ENCODE results near the gene KIF4A.
A peak's percentile ranks its signal among the peaks of the same experiment; 100 is the strongest.
"Not testable (repeated sequence)": the region's sequence is repeated elsewhere in the genome, so short reads cannot be mapped to it uniquely, and the experiment has no call there.

KIF4A gene

GRCh38 chrX:70289793-70290770 is at the start of gene KIF4A, which contains the start of gene PDZD11:
Gene KIF4A (plus strand): TSS chrX:70290104. CDS start chrX:70290459, 355 bp downstream.
Gene PDZD11 (minus strand): TSS chrX:70289927. CDS start chrX:70289341, 586 bp downstream.
- H3K4me1 Mint-ChIP-seq: peaks cover 11% of the 10 kb centered on the region
- H3K4me3 Mint-ChIP-seq: peak within 1 kb of the TSS; percentile 87
- H3K27me3 Mint-ChIP-seq: no peaks in the 10 kb centered on the region
- H3K27ac Mint-ChIP-seq: peak within 1 kb of the TSS; percentile 35
- H3K9me3 Mint-ChIP-seq: no peaks in the 10 kb centered on the region
- no peaks in the 10 kb centered on the region for H3K36me3 Mint-ChIP-seq

- H3K4me1 Mint-ChIP-seq: no peaks in the 10 kb centered on the region
- H3K36me3 Mint-ChIP-seq: no peaks in the 10 kb centered on the region
- H3K9me3 Mint-ChIP-seq: no peaks in the 10 kb centered on the region
- H3K27ac Mint-ChIP-seq: no peak overlapping the region
- H3K27me3 Mint-ChIP-seq: no peaks in the 10 kb centered on the region
- H3K4me3 Mint-ChIP-seq: no peak overlapping the region
These were observed 49.2 kb upstream of the KIF4A start for GRCh38 chrX:70240751-70241150.

- Mint-ChIP-seq H3K27me3 (no peaks in the 10 kb centered on the region), H3K27ac (no peak overlapping the region), H3K4me1 (no peaks in the 10 kb centered on the region), H3K36me3 (no peaks in the 10 kb centered on the region), H3K9me3 (no peaks in the 10 kb centered on the region), H3K4me3 (no peak overlapping the region)
These were observed 48.4 kb upstream of the KIF4A start for GRCh38 chrX:70241501-70241900.

- H3K27ac Mint-ChIP-seq, H3K36me3 Mint-ChIP-seq, H3K9me3 Mint-ChIP-seq, H3K4me3 Mint-ChIP-seq, H3K27me3 Mint-ChIP-seq, H3K4me1 Mint-ChIP-seq: not testable (repeated sequence)
These were observed 46.3 kb upstream of the KIF4A start for GRCh38 chrX:70243601-70244000.

GRCh38 chrX:70244881-70245280 is 45.0 kb upstream of the KIF4A start:
- Mint-ChIP-seq H3K27me3 (no peaks in the 10 kb centered on the region), H3K9me3 (no peaks in the 10 kb centered on the region), H3K36me3 (no peaks in the 10 kb centered on the region), H3K4me1 (no peaks in the 10 kb centered on the region), H3K4me3 (no peak overlapping the region), H3K27ac (no peak overlapping the region)

- Mint-ChIP-seq H3K36me3 (peaks cover 2% of the 10 kb centered on the region), H3K27me3 (no peaks in the 10 kb centered on the region), H3K9me3 (no peaks in the 10 kb centered on the region), H3K27ac (no peak overlapping the region), H3K4me3 (no peak overlapping the region), H3K4me1 (no peaks in the 10 kb centered on the region)
These were observed 42.7 kb upstream of the KIF4A start for GRCh38 chrX:70247252-70247651.

- Mint-ChIP-seq H3K27me3 (no peaks in the 10 kb centered on the region), H3K4me3 (no peak overlapping the region), H3K4me1 (peaks cover 9% of the 10 kb centered on the region), H3K36me3 (peaks cover 7% of the 10 kb centered on the region), H3K9me3 (no peaks in the 10 kb centered on the region), H3K27ac (no peak overlapping the region)
These were observed 37.4 kb upstream of the KIF4A start for GRCh38 chrX:70252491-70252890.

- Mint-ChIP-seq H3K4me3 (no peak overlapping the region), H3K4me1 (peaks cover 9% of the 10 kb centered on the region), H3K27ac (peak overlapping the region; percentile 51)
These were observed 36.4 kb upstream of the KIF4A start for GRCh38 chrX:70253377-70254062.

GRCh38 chrX:70254063-70254400 is 35.9 kb upstream of the KIF4A start:
- Mint-ChIP-seq H3K36me3 (peaks cover 9% of the 10 kb centered on the region), H3K9me3 (no peaks in the 10 kb centered on the region), H3K4me3 (no peak overlapping the region), H3K27me3 (no peaks in the 10 kb centered on the region), H3K4me1 (peaks cover 9% of the 10 kb centered on the region), H3K27ac (peak overlapping the region; percentile 51)

More at GRCh38 chrX:70253377-70254062, 36.4 kb upstream of the KIF4A start:
- peaks cover 7% of the 10 kb centered on the region for H3K36me3 Mint-ChIP-seq
- no peaks in the 10 kb centered on the region for H3K9me3 Mint-ChIP-seq
- no peaks in the 10 kb centered on the region for H3K27me3 Mint-ChIP-seq

- H3K36me3 Mint-ChIP-seq: peaks cover 9% of the 10 kb centered on the region
- no peak overlapping the region for H3K4me3 Mint-ChIP-seq
- H3K4me1 Mint-ChIP-seq: peaks cover 9% of the 10 kb centered on the region
- no peaks in the 10 kb centered on the region for H3K27me3 Mint-ChIP-seq
- H3K9me3 Mint-ChIP-seq: no peaks in the 10 kb centered on the region
- no peak overlapping the region for H3K27ac Mint-ChIP-seq
These were observed 35.0 kb upstream of the KIF4A start for GRCh38 chrX:70254909-70255308.

GRCh38 chrX:70255452-70255851 is 34.5 kb upstream of the KIF4A start:
- H3K4me3 Mint-ChIP-seq: no peak overlapping the region
- peaks cover 9% of the 10 kb centered on the region for H3K4me1 Mint-ChIP-seq
- no peak overlapping the region for H3K27ac Mint-ChIP-seq
- peaks cover 9% of the 10 kb centered on the region for H3K36me3 Mint-ChIP-seq
- H3K27me3 Mint-ChIP-seq: no peaks in the 10 kb centered on the region
- H3K9me3 Mint-ChIP-seq: no peaks in the 10 kb centered on the region

GRCh38 chrX:70257423-70258288 is 32.2 kb upstream of the KIF4A start:
- Mint-ChIP-seq H3K9me3 (no peaks in the 10 kb centered on the region), H3K27ac (no peak overlapping the region), H3K36me3 (peaks cover 9% of the 10 kb centered on the region), H3K4me3 (no peak overlapping the region), H3K27me3 (no peaks in the 10 kb centered on the region), H3K4me1 (peaks cover 9% of the 10 kb centered on the region)

- Mint-ChIP-seq H3K4me1 (no peaks in the 10 kb centered on the region), H3K9me3 (no peaks in the 10 kb centered on the region), H3K27ac (no peak within 1 kb of the TSS)
These were observed 29.8 kb upstream of the KIF4A start, which contains the start of gene P2RY4 for GRCh38 chrX:70260104-70260503. Gene P2RY4 (minus strand): TSS chrX:70260204. CDS start chrX:70259624, 580 bp downstream.

GRCh38 chrX:70262952-70263567 is 26.8 kb upstream of the KIF4A start:
- H3K27ac Mint-ChIP-seq: no peak overlapping the region
- H3K27me3 Mint-ChIP-seq: no peaks in the 10 kb centered on the region
- H3K36me3 Mint-ChIP-seq: peaks cover 4% of the 10 kb centered on the region
- H3K4me1 Mint-ChIP-seq: no peaks in the 10 kb centered on the region
- no peaks in the 10 kb centered on the region for H3K9me3 Mint-ChIP-seq
- no peak overlapping the region for H3K4me3 Mint-ChIP-seq

More at GRCh38 chrX:70260104-70260503, 29.8 kb upstream of the KIF4A start, which contains the start of gene P2RY4:
- H3K36me3 Mint-ChIP-seq: peaks cover 4% of the 10 kb centered on the region
- no peak within 1 kb of the TSS for H3K4me3 Mint-ChIP-seq
- H3K27me3 Mint-ChIP-seq: no peaks in the 10 kb centered on the region

GRCh38 chrX:70264784-70265183 is 25.1 kb upstream of the KIF4A start:
- no peaks in the 10 kb centered on the region for H3K4me1 Mint-ChIP-seq
- H3K4me3 Mint-ChIP-seq: no peak overlapping the region
- peaks cover 2% of the 10 kb centered on the region for H3K36me3 Mint-ChIP-seq
- no peaks in the 10 kb centered on the region for H3K27me3 Mint-ChIP-seq
- no peaks in the 10 kb centered on the region for H3K9me3 Mint-ChIP-seq
- H3K27ac Mint-ChIP-seq: no peak overlapping the region

Measured in activated naive CD4-positive, alpha-beta T cell treated with anti-CD3 and anti-CD28 coated beads, Interleukin-2, amount 50 U/mL, for 24 hours (primary cell).